ENCODE data around the gene TNFSF13.
"Not testable (repeated sequence)": the region's sequence is repeated elsewhere in the genome, so short reads cannot be mapped to it uniquely, and the experiment has no call there.

TNFSF13 gene

DNA sequence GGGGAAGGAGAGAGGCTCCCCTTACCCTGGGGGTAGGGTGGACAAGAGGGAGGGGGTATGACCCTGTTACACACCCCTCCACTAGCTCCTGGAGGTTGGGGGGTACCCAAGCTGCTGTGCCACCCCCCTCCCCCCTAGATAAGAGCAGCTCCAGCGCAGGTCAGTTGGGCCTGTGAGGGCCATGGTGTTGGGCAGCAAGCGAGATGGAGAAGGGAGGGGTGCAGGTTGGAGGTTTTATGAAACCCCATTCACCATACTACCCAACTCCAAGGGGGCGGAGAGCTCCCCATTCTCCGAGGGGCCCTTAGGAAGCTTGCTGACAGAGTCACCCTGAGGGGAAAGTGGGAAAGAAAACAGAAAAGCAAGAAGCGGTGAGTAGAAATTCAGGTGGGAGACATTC is 33.0 kb downstream of the TNFSF13 start:
- no peak for DNase-seq (ENCODE audit: low spot score)

DNA sequence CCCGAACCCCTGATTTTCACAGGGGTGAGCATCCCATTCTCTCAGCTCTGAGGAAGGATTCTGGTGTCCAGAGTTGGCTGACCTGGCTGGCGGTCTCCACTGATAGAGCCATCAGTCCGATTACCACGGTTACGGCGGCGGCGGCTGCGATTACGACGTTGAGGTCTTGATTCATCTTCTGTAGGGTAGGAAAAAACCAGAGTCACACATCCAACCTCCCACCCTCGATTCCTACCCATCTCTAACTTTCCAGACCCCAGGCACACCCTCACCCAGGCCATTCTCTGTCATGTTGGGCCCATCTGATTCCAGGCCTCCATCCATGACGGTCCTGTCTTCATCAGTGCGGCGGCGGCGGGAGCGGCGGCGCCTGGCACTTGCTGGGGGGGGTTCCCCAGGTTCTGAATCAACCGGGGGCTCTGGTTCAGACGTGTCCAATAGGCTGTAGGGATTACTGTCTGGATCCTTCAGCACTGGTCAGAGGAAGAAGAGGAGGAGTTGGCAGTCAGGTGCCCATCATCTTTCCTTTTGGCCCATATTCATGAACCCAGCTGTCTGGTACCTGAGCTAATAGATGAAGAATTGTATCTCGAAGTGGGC is 34.0 kb downstream of the TNFSF13 start:
- no peak for DNase-seq (ENCODE audit: low spot score)

DNA sequence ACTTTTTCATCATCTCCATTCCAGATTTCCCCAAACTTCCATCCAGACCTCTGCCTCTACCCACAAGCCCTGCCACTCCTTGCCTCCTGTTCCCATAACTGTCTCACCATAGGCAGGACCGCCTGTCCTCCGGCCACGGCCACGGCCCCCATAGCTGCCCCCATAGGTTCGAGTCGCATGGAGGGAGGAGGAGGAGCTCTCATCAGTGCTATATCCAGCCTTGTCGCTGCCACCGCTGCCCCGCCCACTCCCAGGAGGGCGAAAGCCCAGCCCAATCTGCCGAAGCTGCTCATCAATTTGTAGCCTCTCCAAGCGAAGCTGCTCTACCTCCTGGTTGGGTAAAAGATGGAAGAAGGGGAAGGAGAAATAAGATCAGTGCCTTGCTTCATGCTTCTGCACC is 34.7 kb downstream of the TNFSF13 start:
- no peak for DNase-seq (ENCODE audit: low spot score)

DNA sequence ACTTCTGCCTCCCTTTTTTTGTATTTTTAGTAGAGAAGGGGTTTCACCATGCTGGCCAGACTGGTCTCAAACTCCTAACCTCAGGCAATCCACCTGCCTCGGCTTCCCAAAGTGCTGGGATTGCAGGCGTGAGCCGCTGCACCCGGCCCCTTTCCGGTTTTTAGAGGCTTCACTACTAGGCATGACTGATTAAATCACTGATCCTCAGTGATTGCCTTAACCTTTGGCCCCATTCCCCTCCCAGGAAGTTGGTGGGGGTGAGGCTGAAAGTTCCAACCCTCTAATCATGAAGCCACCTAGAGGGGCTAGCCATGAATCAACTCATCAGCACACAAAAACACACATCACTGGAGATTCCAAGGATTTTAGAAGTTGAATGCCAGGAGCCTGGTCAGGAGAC is 39.0 kb downstream of the TNFSF13 start:
- not testable (repeated sequence) for DNase-seq (ENCODE audit: low spot score)

DNA sequence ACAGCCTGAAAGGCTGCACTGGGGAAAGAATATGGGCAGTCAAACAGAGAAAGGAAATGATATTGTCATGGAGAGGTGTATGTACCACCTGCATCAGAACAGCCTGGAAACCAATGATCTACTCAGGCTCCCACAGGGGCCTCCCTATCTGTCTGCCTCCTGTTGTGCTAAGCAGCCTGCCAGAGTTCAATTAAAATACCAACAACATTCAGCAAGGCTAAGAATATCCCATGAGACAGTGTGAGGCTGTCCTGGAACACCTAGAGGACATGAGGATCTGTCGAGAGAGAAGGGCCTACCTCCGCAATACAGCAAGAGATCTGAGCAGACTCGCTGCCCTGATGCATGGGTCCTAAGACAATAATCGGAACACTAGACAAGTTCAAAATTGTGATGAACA is 47.7 kb downstream of the TNFSF13 start:
- DNase-seq (ENCODE audit: low spot score), result no peak

DNA sequence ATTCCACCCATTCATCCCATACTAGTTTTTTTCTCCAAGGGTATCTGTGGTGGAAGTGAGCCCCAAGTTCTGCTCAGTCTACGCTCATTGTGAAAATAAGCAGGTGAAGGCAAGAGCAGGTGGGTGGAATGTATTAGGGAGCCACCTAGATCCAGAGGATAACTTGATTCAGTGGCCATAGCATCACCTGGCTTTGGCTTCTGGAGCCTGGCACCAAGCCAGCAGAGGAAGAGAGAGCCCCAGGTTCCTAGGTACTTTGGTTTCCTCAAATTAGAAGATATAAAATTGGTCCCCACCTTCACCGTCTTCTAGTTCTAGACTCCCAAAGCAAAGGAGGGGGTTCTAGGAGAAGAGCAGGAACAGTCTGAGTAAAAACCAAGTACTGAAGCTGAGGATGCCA is 52.1 kb downstream of the TNFSF13 start:
- no peak for DNase-seq (ENCODE audit: low spot score)
